NCI-H146 treated with DMSO at 0.1 percent for 48 hours (cell line): ENCODE data around the gene GAB4.
"Not testable (repeated sequence)": the region's sequence is repeated elsewhere in the genome, so short reads cannot be mapped to it uniquely, and the experiment has no call there.

Experiments used
- DNase-seq: peaks from one replicate; lab custom pipeline; 2025; ENCODE audit not compliant: unreplicated experiment; lab: John Stamatoyannopoulos, UW

GAB4 gene

GRCh38 chr22:16960220-16960883 is 47.7 kb downstream of the GAB4 start:
- no peak for DNase-seq

DNA sequence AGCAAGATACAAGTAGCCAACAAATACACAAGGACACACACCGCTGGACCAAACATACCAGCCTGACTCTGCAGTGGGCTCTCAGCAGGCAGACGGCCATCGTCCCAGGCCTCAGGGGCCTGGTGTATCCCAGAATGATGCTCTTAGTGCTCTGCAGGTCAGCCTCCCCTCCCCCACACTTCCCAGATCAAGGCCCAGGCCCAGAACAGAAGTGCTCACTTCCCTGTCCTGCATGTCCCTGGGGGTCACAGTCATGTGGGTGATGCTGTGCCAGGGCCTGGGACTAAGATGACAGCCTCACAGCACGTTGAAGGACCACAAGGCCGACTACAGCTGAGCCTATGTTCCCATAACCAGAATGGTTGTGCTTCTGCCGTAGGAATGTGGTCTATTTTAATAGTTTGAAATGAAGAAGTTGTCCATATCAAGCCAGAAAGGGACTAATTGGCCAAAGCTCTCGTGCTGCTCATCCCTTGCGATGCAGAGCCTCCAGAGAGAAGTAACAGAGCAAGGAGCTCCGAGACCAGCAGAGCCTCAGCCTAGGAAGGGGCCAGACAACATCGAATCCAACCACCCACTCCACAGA is 48.6 kb downstream of the GAB4 start:
- DNase-seq, result no peak

- no peak for DNase-seq
These were observed 49.5 kb downstream of the GAB4 start for GRCh38 chr22:16958475-16958874.

GRCh38 chr22:16957781-16958180 is 50.2 kb downstream of the GAB4 start:
- no peak for DNase-seq

DNA sequence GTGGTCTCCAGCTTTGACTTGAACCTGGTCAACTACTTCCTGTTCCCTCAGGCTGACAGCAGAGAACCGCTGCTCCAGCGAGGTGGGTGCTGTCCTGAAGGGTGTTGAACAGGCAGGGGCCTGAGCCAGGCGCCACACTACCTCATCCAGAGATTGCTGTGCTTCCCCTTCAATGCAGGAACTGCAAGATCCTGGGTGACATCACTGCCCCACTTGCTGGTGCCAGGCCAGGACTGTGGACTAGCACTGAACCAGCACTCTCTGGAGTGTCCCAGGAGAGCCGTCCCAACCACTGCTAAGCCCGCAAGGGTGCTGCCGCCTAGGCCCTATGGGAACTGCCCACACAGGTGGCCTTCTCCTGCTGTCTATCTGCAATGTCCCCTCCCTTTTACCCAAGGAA is 51.7 kb downstream of the GAB4 start:
- DNase-seq, result no peak

DNA sequence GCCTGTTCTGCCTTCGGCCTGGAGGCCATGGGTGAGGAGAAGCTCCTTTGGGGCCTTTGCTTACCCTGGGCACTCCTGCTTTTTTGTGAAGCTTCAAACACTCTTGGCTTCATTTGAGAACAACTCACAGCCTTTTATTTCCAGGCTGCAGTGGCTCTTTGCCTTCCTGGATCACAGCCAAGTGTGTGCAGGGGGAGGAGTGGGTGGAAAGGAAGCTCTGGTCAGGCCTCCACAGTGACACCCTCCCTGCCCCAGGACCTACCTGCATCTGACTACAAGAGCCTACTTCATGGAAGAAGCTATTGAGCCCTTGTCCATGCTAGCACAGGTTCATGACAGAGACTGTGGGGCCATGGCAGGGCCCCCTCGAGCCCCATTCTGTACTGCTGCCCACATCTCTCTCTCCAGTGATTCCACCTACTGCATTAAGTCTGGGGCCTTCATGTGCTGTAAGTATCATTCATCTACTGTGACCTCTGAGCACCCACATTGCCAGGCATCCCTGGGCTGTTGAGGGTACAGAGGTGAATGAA is 52.3 kb downstream of the GAB4 start:
- DNase-seq, result no peak

DNA sequence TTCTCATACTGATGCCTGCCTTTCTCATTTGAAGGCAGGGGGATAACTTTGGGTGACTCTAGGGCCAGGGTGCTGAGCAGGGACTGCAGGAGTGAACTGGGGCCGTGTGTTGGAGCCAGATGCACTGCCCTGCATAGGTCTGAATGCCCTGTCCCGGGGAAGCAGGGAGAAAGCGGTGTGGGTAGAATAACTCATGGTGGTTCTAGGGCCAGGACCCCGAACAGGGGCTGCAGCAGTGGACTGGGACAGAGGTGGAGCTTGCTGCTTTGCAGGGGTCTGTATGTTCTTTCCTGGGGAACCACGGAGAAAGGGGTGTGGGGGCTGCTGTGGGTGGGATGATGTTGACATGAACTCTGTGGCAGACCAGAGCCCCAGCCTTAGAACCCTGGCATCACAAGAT is 52.9 kb downstream of the GAB4 start:
- no peak for DNase-seq

GRCh38 chr22:16954060-16954403 is 54.0 kb downstream of the GAB4 start:
- no peak for DNase-seq

DNA sequence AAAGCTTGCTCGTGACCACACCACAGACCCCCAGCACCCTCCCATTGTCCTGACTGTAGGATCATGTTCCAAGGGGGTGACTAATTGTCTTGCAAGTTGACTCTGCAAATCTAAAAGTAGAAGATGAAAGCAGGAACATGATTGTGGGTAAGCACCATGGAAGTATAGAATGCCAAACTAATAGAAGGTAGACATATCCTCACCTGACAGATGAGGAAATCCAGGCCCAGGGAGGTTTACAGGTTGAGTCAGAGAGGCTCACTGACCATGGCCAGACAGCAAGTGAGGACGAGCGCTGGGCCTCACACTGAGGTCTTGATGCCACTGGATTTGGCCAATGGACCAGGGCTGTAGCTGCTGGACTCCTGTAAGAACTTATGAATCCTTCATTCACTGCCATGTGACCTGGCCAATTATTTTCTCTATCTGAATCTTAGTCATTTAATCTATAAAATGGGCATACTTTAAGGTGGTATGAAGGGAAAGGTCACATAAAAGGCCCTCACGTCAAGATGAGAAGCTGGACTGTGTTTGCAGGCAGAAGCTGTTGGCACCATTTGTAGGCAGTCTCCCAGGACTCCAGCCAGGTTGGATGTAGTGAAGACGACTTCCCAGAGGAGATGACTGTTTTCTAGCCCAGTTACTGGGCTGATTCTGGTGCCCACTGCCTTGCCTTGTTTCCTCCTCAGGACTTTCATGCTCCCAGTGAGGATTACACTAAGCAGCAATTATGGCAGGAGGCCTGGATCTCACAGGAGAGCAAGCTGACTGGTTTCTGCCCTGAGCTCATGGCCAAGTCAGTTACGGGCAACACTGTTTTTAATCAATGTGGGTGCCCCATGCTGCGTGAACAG is 54.6 kb downstream of the GAB4 start:
- DNase-seq, result no peak

- no peak for DNase-seq
These were observed 58.5 kb downstream of the GAB4 start for GRCh38 chr22:16949561-16949960.

DNA sequence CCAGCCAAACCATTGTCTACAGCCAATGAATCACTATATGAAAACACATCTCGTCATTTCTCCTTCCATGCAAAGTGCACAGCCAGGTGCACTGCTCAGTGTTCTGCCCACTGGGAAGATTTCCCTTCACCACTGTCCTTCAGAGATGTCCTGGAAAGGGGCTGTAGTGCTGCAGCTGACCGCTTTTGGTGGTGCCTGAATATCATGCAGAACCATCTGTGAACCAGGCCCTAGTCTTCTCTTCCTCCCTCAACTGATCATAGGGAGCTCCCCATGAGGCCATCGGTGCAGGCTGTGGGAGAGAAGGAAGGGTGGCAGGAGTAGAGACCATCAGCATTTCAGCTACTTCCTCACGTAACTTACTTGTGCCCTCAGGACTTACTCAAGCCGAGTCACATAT is 70.2 kb downstream of the GAB4 start:
- no peak for DNase-seq

DNA sequence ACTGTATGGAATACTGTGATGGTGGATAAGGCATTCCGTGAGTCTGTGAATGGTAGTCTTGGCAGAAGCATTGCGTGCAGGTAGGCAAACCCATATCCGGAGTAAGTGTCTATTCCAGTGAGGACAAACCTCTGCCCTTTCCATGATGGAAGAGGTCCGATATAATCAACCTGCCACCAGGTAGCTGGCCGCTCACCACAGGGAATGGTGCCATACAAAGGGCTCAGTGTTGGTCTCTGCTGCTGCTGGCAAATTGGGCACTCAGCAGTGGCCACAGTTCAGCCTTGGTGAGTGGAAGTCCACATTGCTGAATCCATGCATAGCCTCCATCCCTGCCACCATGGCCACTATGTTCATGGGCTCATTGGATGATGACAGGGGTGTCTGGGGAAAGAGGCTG is 70.8 kb downstream of the GAB4 start:
- DNase-seq, result not testable (repeated sequence)

DNA sequence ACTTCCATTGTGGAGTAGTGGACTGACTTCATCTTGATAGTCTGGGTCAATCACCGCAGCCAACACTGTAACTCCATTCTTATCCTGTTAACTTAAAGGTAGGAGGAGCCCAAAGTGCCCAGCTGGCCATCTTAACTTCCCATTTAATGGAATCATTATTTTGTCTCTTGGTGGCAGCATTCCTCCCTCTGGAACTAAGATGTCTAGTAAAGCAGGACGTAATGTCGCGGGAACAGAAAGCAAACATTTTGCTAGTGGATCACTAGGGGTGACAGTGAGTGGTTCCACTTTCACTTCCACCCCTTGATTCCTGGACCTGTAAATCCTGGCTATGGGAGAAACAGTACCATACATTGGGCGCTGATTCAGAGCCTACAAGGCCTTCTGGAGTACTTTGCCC is 71.4 kb downstream of the GAB4 start:
- DNase-seq, result no peak

DNA sequence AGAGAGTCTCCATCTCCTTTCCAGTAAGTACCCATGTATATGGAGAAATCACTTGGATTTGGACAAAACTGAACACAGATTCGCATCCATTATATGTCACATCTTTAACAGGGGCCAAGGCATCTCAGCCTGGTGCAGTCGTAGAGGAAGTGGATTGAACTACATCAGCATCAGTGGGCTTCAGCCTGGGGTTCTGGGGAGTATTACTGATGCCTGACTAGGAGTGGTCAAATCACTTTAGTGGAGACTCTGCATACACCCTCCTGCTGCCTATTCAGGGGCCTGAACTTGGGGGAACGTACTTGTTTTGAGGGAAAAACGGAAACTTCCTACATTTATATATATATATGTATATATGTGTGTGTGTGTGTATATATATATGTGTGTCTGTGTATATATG is 72.8 kb downstream of the GAB4 start:
- DNase-seq, result no peak

DNA sequence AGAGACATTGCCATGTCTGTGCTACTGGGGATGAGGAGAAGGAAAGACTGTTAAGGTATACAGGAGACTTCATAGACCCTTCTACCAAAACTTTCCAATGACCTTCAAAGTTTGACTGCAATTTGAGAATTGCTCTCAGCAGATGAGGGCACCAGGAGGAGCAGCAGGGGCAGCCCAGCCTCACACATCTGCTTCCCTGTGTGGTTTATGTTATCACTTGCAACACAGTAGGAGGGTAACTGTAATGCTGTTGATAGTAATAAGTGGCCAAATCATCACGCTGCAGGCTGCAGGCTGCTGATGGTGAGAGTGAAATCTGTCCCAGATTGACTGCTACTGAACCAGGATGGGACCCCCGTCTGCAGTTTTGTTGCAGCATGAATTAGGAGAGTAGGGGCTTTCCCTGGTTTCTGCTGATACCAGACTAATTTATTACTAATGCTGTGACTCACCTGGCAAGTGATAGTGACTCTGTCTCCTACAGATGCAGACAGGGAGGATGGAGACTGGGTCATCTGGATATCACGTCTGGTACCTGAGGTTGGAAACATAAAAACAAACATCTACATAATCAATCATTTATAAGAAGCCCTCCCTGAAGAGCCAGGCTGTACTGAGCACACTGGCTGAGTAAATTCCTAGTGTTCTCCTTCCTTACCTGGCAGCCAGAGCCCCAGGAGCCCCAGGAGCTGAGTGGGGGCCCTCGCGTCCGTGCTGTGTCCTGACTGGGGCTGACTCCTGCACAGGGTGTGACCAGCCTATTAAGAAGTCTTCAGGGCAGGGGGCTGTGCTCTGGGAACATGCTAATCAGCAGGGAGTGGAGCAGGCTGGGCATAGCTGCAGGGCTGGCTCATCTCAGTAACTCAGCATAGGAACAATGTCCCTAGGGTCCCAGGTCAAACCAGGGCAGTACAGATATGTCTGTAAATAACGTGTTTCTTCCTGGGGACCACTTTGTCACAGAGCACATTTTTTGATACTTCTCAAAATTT is 74.4 kb downstream of the GAB4 start:
- no peak for DNase-seq

DNA sequence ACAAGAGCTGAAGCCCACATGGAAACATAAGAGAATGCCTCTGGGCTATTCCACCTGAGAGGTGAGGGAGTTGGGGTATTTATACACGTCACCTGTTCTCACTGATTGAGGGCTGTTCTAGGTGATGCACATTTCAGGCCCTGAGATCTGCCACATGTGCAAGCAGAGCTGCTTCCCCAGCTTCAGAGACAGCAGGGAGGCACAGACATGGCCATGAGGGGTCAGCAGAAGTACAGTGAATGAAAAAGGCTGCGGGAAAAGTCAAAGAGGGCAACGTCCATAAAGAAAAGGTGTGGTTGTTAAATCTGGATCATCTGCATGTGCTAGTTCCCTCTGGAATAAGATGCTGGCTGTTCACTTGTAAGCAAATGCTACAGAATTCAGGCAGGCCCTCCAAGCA is 75.4 kb downstream of the GAB4 start:
- no peak for DNase-seq

DNA sequence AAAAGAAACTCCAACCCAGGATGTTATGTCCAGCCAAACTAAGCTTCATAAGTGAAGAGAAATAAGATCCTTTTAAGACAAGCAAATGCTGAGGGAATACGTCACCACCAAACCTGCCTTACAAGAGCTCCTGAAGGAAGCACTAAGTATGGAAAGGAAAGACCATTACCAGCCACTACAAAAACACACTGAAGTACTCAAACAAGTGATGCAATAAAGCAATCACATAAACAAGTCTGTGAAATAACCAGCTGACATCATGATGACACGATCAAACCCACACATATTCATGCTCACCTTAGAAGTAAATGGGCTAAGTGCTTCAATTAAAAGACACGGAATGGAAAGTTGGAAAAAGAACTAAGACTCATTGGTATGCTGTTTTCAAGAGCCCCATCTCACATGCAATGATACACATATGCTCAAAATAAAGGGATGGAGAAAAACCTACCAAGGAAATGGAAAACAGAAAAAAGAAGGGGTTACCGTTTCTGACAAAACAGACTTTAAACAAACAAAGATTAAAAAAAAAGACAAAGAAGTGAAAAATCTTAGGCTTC is 82.5 kb downstream of the GAB4 start:
- DNase-seq, result no peak

- no peak for DNase-seq
These were observed 85.3 kb downstream of the GAB4 start for GRCh38 chr22:16922706-16923105.

DNA sequence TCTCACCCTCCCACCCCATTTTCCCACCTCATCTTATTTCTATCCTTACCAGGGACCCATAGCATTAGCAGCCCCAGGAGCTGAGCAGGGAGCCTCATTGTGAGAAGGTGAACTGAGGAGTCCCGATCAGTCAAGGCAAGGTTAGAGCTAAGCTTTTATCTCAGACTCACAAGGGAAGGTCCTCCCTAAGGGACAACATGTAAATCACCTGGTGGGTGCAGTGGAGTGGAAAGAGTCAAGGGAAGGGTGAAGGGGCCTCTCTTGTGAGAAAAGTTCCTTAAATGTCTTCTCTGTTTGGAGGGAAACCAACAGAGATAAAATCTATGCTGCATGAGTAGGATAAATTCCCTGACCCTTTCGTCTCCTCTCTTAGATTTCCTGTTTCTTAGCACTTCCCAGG is 85.9 kb downstream of the GAB4 start:
- no peak for DNase-seq

DNA sequence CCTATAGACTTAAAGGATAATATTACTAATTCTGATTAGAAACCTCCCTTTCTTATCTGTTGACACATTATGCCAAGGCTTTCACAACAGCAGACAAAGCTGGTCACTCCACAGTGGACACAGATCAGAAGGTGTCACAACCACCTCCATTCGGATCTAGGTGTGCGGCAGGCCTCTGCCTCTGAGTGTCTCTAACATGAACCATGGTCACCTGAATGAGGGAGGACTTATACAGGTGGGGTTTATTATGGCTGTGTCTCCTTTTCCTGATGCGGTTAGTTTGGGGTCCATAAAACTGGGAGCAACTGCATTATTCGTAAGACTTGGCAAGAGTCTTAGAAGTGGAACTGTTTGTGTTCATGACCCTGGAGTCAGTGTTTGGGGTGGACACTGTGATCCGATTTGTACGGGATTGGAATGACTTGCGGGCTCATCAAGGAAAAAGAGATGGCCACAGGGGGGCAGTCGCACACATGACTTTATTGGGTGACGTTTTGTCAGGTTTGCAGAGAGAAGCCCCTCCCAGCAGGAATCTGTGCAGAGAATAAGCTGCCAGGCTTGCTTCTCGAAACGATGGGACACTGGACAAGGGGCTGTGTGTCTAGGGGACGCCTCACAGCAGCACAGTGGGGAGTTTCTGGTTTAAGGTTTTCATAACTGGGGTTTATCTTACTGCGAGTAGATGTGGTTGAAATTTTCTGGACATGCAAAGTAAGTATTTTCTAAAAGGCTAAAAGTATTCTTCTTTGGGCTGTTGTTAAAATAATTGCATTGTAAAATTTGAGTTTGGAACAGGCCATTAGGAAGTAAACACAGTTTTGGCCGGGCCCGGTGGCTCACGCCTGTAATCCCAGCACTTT is 90.6 kb downstream of the GAB4 start:
- DNase-seq, result peak; percentile 18
